C4-2B (cell line): ENCODE results near the gene INSRR.

Source experiments
- H3K27ac ChIP-seq: fragments of 450-650 bp; 2 replicates; pipeline ENCODE4 v1.5.1; 2017
- ZFX ChIP-seq: fragments of 450-650 bp; IDR thresholded peaks from 2 replicates; pipeline ENCODE4 v1.6.1; 2017
- TF ChIP-seq, protein P1 (sequence below): fragments of 450-650 bp; conservative IDR thresholded peaks from 2 replicates; pipeline ENCODE4 v1.5.1; 2017; ENCODE audit warnings: mild to moderate bottlenecking

INSRR gene

DNA sequence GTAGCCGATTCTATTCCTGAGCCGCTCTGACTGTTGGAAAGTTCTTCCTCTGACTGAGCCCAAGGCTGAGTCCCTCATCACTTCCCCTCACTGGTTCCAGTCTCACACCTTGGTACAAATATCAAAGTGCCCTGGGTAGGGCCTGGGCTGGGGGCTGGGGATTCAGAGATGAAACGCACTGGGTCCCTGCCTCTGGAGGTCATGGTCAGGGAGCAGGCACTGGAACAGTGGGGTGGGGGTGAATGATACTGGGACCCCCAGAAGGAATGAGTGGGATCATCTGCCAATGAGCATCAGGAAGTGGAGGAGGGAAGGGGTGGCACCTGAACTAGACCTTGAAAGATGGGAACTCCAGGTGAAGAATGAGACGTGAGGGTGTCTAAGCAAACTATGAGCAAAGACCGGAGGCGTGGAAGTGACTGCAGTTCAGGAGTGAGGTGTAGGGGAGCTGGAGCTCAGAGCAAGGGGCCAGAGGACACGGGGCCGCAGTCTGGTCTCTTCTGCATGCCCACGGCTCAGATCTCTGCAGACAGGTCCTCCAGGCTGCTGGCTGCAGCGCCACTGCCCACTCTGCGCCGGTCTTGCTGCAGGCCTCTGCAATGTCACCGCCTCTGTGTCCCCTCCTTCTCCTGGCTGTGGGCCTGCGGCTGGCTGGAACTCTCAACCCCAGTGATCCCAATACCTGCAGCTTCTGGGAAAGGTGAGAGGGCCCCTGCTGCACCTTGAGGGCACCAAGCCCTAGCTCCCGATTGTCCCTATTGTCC lies 44.6 kb upstream of the INSRR start:
- no peak overlapping the region for H3K27ac ChIP-seq
- TF ChIP-seq, protein P1, sequence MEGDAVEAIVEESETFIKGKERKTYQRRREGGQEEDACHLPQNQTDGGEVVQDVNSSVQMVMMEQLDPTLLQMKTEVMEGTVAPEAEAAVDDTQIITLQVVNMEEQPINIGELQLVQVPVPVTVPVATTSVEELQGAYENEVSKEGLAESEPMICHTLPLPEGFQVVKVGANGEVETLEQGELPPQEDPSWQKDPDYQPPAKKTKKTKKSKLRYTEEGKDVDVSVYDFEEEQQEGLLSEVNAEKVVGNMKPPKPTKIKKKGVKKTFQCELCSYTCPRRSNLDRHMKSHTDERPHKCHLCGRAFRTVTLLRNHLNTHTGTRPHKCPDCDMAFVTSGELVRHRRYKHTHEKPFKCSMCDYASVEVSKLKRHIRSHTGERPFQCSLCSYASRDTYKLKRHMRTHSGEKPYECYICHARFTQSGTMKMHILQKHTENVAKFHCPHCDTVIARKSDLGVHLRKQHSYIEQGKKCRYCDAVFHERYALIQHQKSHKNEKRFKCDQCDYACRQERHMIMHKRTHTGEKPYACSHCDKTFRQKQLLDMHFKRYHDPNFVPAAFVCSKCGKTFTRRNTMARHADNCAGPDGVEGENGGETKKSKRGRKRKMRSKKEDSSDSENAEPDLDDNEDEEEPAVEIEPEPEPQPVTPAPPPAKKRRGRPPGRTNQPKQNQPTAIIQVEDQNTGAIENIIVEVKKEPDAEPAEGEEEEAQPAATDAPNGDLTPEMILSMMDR: no peak
- no peak for TF ChIP-seq ZFX

DNA sequence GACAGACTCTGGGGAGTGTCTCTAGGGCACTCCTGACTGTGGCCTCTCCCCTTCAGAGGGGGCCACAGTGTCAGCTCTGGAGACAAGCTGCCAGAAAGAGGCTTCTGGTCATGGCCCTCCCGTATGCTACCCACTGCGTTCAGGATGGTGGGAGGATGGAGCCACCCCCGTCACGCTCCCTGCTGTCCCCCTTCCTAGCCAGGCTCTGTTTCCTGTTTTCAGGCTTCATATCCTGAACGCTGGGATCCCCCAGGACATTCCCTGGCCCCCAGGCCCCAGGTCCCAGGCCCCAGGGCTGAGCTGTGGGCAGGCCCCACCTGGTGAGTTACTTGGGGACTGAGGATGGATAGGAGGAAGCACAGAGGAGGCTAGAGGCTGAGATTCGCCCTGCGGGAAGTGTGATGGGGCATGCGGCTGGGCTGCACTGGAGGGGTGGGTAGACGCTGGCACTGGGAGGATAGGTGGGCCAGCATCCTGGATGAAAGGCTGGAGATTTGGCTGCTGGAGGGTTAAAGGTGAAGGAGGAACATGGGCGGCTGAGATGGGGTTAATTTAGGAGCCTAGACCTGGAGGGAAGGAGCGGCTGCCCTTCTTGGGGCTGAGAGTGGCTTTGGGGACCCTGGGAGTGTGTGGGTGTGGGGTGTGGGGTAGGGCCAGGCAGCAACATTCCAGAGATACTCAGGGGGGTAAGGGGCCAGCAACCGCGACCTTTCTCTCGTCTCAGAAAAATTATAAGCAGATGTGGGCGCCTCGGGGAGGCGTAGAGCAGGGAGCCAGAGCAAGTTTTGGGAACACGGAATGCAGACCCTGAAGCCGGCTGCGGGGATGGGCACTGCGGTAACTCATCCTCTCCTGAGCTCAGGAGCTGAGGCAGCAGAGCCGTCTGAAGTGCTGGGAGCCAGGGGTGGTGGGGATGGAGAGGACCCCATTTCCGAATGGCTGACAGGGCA lies 43.3 kb upstream of the INSRR start:
- no peak overlapping the region for H3K27ac ChIP-seq
- TF ChIP-seq ZFX: no peak
- TF ChIP-seq, protein P1: no peak

DNA sequence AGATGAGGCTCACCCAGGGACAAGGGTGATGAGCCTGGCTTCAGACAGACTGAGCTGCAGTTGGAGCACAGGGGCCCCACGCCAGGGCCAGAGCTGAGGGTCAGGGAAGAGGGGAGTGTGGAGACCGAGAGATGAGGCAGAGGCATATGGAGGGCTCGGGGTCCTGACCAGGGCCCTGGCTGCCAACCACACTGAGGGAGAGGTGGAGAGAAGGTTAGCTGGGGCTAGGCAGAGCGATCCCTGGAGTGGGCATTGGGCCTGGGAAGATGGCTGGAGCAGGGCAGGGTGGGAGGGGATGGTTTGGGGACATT lies 42.6 kb upstream of the INSRR start:
- H3K27ac ChIP-seq: no peak overlapping the region
- TF ChIP-seq, protein P1: no peak
- TF ChIP-seq ZFX: no peak

DNA sequence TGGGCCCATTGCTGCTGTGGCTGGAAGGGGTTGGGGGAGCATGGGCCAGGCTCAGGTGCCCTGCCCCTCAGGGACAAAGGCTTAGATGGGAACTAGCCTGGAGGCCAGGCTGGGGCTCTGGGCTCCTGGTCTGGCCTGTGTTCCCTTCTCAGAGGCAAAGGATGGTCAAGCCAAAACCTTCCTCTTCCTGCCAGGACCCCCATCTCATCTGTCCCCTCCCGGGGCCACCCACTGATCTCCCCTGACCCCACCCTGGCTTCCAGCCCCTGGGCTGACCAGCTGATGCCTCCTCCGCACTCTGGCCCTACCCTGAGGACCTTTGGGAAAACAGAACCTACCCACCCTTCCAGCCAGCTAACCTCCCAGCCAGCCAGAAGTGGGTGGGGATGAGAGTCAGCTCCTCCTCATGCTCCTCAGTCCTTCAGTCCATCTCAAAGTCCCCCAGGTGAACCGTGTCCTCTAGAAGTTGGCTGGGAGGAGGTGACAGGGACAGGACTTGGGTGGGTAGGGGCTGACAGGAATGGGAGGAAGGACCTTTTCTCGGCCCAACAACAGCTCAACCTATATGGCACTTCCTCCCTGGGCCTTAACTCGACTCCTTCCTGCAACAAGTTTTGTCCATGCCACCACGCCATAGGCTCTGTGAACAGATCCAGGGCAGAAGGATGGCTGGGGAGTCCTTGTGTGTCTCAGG lies 42.1 kb upstream of the INSRR start:
- TF ChIP-seq ZFX: no peak
- TF ChIP-seq, protein P1: no peak
- no peak overlapping the region for H3K27ac ChIP-seq

DNA sequence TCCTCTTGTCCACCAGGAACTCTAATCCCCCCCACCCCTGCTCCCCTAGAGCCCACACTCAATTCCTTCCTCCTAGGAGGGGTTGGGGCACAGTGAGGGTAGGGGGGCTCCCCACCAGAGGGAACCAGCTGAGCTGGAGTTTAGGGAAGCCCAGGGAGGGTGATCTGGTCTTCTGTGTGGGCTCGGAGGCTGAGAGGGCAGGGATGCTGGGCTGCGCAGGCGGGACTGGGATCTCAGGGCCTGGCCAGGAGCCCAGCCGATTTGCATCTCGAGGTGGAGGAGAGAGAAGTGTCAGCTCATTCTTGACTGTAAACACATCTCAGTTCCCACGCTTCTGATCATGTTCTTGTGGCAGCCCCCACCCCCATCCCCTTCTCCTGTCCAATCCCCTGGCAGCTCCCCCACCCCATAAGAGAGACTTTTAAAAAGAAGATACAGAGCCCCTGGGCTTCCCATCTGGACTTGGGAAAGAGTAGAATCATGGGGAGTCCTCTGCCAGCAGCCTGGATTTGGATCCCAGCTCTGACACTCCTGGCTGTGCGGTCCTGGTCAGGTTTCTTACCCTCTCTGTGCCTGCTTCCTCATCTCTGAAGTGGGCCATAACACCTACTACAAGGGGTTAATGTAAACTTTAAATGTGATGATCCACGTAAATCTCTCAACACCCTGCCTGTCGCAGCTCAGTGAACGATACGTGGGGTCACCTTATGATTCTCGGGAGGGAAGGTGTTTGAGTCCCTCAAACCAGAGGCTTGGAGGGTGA lies 41.2 kb upstream of the INSRR start:
- no peak for TF ChIP-seq ZFX
- TF ChIP-seq, protein P1: no peak
- H3K27ac ChIP-seq: no peak overlapping the region

DNA sequence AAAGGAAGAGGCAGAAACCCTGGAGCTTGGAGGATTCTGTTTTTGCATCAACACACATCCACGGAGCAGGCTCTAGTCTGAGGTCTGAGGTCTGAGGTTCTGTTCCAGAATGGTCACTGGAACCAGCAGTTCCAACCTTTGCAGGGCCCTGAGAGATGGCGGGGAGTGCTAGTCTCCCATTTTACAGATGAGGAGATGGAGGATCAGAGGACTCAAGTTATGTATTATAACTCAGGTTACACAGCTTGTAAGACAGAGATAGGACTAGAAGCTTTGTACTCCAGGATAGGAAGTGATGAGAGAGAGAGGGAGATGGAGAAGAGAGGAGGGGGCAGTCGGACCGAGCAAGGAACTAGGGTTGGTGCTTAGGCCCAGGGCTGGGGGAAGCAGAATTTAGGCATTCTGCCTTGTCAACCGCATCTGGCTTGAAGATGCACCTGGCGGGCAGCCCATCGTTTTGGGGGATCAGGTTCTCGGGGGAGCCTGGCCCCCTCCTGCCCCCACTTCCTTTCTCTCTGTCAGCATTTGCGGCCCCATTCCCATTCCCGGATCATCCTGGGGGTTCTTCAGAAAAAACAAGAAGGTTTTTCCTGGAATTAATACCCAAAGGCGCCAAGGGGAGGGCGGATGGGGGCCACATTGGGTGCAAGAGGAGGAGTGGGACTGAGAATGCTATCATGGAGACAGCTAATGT lies 40.2 kb upstream of the INSRR start:
- no peak for TF ChIP-seq ZFX
- TF ChIP-seq, protein P1: no peak
- no peak overlapping the region for H3K27ac ChIP-seq
